Smooth muscle cell (in vitro differentiated cells): ENCODE data around the gene C10orf71. TPM values are rescaled to one million over a fixed set of nuclear protein-coding genes. Genes with fewer than 3 reads are reported as not detected.

Source experiments
- DNase-seq: peaks from one replicate; lab custom pipeline; 2025; ENCODE audit not compliant: unreplicated experiment; lab: John Stamatoyannopoulos, UW
- H2AFZ ChIP-seq: fragments of 200-600 bp; sonication (generic); 2 replicates; pipeline ENCODE4 v1.6.0; 2016; ENCODE audit warnings: antibody characterized with exemption, low read depth, mild to moderate bottlenecking
- H3F3A ChIP-seq: fragments of 200-600 bp; sonication (generic); 2 replicates; pipeline ENCODE4 v1.6.0; 2017; ENCODE audit warnings: antibody characterized with exemption, low read depth
- H3K27ac ChIP-seq: fragments of 200-600 bp; sonication (generic); 2 replicates; pipeline ENCODE4 v1.5.1; 2016; ENCODE audit warnings: low read depth, mild to moderate bottlenecking
- H3K27me3 ChIP-seq: fragments of 200-600 bp; sonication (generic); 2 replicates; pipeline ENCODE4 v1.6.1; 2016; ENCODE audit warnings: low read depth, mild to moderate bottlenecking
- H3K36me3 ChIP-seq: fragments of 200-600 bp; sonication (generic); 2 replicates; pipeline ENCODE4 v1.5.1; 2016; ENCODE audit warnings: low read depth
- H3K4me1 ChIP-seq: fragments of 200-600 bp; sonication (generic); 2 replicates; pipeline ENCODE4 v1.5.1; 2016; ENCODE audit warnings: low read depth
- H3K4me2 ChIP-seq: fragments of 200-600 bp; sonication (generic); 2 replicates; pipeline ENCODE4 v1.6.0; 2016; ENCODE audit warnings: mild to moderate bottlenecking
- H3K4me3 ChIP-seq: fragments of 200-600 bp; sonication (generic); 2 replicates; pipeline ENCODE4 v1.5.1; 2016; ENCODE audit warnings: mild to moderate bottlenecking
- H3K79me2 ChIP-seq: fragments of 200-600 bp; sonication (generic); 2 replicates; pipeline ENCODE4 v1.6.0; 2016; ENCODE audit warnings: low read depth, mild to moderate bottlenecking
- H3K9ac ChIP-seq: fragments of 200-600 bp; sonication (generic); 2 replicates; pipeline ENCODE4 v1.6.0; 2016; ENCODE audit warnings: low read depth
- H3K9me3 ChIP-seq: fragments of 200-600 bp; sonication (generic); replicated peaks from 2 replicates; pipeline ENCODE4 v1.5.1; 2016; ENCODE audit warnings: low read depth
- H4K20me1 ChIP-seq: fragments of 200-600 bp; sonication (generic); 2 replicates; pipeline ENCODE4 v1.6.0; 2016; ENCODE audit warnings: low read depth
- CTCF ChIP-seq: fragments of 200-600 bp; sonication (generic); IDR thresholded peaks from 2 replicates; pipeline ENCODE4 v1.5.1; 2017; ENCODE audit warnings: borderline replicate concordance, mild to moderate bottlenecking, antibody characterized with exemption; ENCODE audit not compliant: insufficient read depth, poor library complexity, severe bottlenecking
- WGBS: methylation state at CpG from one replicate; pipeline ENCODE4 v1.1.7; 2016; ENCODE audit warnings: low lambda C conversion rate; 5-methylcytosine and 5-hydroxymethylcytosine counted together
- polyA plus RNA-seq: library from polyadenylated mRNA; unstranded; fragments of >200 nt; fragmentation: Nextera tagmentation; extraction: Ambion mirVana; gene quantifications from 2 replicates; pipeline ENCODE4 v1.2.1, GENCODE V29; 2016
- total RNA-seq: library from RNA; depleted of rRNA; stranded (reverse); fragments of >200 nt; gene quantifications from 2 replicates; pipeline ENCODE4 v1.2.3, GENCODE V29; 2014

C10orf71 gene
- total and polyA plus RNA-seq, 2 experiments from 2014 or later, result not detected

GRCh38 chr10:49324711-49325110 lies 25.7 kb downstream of the C10orf71 start:
- no peaks in the 10 kb centered on the region for H3K79me2 ChIP-seq
- no peak overlapping the region for H2AFZ ChIP-seq
- peaks cover 30% of the 10 kb centered on the region for H3K27me3 ChIP-seq
- H3K9me3 ChIP-seq, result no peaks in the 10 kb centered on the region
- H4K20me1 ChIP-seq, result no peaks in the 10 kb centered on the region
- no peak overlapping the region for H3K27ac ChIP-seq
- H3K4me2 ChIP-seq, result no peak overlapping the region
- DNase-seq, result no peak
- no peak for TF ChIP-seq CTCF
- H3K4me3 ChIP-seq, result no peak overlapping the region
- WGBS, result 62% methylated on average over 4 of the region's 4 CpGs
- no peaks in the 10 kb centered on the region for H3K36me3 ChIP-seq
- no peaks in the 10 kb centered on the region for H3F3A ChIP-seq
- H3K9ac ChIP-seq, result no peak overlapping the region
- no peaks in the 10 kb centered on the region for H3K4me1 ChIP-seq

- Histone ChIP-seq H3K4me1 (no peaks in the 10 kb centered on the region), H3F3A (no peaks in the 10 kb centered on the region), H3K79me2 (no peaks in the 10 kb centered on the region), H3K9me3 (no peaks in the 10 kb centered on the region), H3K9ac (no peak overlapping the region), H3K27ac (no peak overlapping the region), H4K20me1 (no peaks in the 10 kb centered on the region), H3K4me2 (no peak overlapping the region), H3K36me3 (no peaks in the 10 kb centered on the region), H3K27me3 (peaks cover 30% of the 10 kb centered on the region), H3K4me3 (no peak overlapping the region), H2AFZ (no peak overlapping the region)
- whole genome bisulfite sequencing, result 90% methylated on average over 20 of the region's 20 CpGs
- no peak for TF ChIP-seq CTCF
- DNase-seq, result no peak
Observed at GRCh38 chr10:49325131-49325915, 26.4 kb downstream of the C10orf71 start.

- H3F3A ChIP-seq, result no peaks in the 10 kb centered on the region
- no peaks in the 10 kb centered on the region for H4K20me1 ChIP-seq
- no peaks in the 10 kb centered on the region for H3K4me1 ChIP-seq
- peaks cover 25% of the 10 kb centered on the region for H3K27me3 ChIP-seq
- no peak overlapping the region for H3K27ac ChIP-seq
- TF ChIP-seq CTCF, result no peak
- 93% methylated on average over 40 of the region's 48 CpGs for WGBS
- no peak overlapping the region for H3K9ac ChIP-seq
- no peak overlapping the region for H2AFZ ChIP-seq
- H3K36me3 ChIP-seq, result no peaks in the 10 kb centered on the region
- no peaks in the 10 kb centered on the region for H3K79me2 ChIP-seq
- H3K4me2 ChIP-seq, result no peak overlapping the region
- H3K4me3 ChIP-seq, result no peak overlapping the region
- H3K9me3 ChIP-seq, result no peaks in the 10 kb centered on the region
- no peak for DNase-seq
Observed at GRCh38 chr10:49325916-49326783, 27.2 kb downstream of the C10orf71 start.
